ENCODE results near the gene AFMID. TPM values are rescaled to one million over a fixed set of nuclear protein-coding genes. Genes with fewer than 3 reads are reported as not detected.

Gene AFMID
- total RNA-seq, 4 donors from 2014 or later: 21.3 to 36.9 (median 33.5) TPM

DNA sequence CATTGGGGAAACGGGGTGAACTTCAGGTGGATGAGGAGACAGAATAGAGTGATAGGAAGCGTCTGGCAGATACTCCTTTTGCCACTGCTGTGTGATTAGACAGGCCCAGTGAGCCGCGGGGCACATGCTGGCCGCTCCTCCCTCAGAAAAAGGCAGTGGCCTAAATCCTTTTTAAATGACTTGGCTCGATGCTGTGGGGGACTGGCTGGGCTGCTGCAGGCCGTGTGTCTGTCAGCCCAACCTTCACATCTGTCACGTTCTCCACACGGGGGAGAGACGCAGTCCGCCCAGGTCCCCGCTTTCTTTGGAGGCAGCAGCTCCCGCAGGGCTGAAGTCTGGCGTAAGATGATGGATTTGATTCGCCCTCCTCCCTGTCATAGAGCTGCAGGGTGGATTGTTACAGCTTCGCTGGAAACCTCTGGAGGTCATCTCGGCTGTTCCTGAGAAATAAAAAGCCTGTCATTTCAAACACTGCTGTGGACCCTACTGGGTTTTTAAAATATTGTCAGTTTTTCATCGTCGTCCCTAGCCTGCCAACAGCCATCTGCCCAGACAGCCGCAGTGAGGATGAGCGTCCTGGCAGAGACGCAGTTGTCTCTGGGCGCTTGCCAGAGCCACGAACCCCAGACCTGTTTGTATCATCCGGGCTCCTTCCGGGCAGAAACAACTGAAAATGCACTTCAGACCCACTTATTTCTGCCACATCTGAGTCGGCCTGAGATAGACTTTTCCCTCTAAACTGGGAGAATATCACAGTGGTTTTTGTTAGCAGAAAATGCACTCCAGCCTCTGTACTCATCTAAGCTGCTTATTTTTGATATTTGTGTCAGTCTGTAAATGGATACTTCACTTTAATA, 37.3 kb downstream of the AFMID start:
- no peak overlapping the region for H3K27ac ChIP-seq
- H3K27me3 ChIP-seq: no peaks in the 10 kb centered on the region
- TF ChIP-seq POLR2A (IDR thresholded peaks at IDR 0.05): no peak
- no peaks in the 10 kb centered on the region for H3K36me3 ChIP-seq
- WGBS, 2 donors: 73 to 77% methylated on average over 22 to 27 of the region's 27 CpGs
- no peaks in the 10 kb centered on the region for H3K9me3 ChIP-seq
- intact Hi-C loops (cut with DNase I): no loop called here
- H3K4me1 ChIP-seq: no peaks in the 10 kb centered on the region
- DNase-seq: no peak
- no peak overlapping the region for H3K4me3 ChIP-seq (replicated peaks in 1 of 3)

DNA sequence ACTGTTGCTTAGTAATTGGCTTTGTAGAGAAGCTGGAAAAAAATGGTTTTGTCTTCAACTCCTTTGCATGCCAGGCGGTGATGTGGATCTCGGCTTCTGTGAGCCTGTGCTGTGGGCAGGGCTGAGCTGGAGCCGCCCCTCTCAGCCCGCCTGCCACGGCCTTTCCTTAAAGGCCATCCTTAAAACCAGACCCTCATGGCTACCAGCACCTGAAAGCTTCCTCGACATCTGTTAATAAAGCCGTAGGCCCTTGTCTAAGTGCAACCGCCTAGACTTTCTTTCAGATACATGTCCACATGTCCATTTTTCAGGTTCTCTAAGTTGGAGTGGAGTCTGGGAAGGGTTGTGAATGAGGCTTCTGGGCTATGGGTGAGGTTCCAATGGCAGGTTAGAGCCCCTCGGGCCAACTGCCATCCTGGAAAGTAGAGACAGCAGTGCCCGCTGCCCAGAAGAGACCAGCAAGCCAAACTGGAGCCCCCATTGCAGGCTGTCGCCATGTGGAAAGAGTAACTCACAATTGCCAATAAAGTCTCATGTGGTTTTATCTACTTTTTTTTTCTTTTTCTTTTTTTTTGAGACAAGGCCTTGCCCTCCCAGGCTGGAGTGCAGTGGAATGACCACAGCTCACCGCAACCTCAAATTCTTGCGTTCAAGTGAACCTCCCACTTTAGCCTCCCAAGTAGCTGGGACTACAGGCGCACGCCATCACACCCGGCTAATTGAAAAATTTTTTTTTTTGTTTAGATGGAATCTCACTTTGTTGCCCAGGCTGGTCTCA, 38.1 kb downstream of the AFMID start:
- Histone ChIP-seq H3K4me1 (no peaks in the 10 kb centered on the region), H3K9me3 (no peaks in the 10 kb centered on the region), H3K27ac (no peak overlapping the region), H3K36me3 (no peaks in the 10 kb centered on the region), H3K27me3 (no peaks in the 10 kb centered on the region), H3K4me3 (replicated peaks in 1 of 3) (no peak overlapping the region)
- DNase-seq: no peak
- TF ChIP-seq POLR2A (IDR thresholded peaks at IDR 0.05) (no peak), CTCF (IDR thresholded peaks at IDR 0.05) (no peak)
- intact Hi-C loops (cut with DNase I): no loop called here
- WGBS, 2 donors: 87 to 92% methylated on average over 16 of the region's 16 CpGs

DNA sequence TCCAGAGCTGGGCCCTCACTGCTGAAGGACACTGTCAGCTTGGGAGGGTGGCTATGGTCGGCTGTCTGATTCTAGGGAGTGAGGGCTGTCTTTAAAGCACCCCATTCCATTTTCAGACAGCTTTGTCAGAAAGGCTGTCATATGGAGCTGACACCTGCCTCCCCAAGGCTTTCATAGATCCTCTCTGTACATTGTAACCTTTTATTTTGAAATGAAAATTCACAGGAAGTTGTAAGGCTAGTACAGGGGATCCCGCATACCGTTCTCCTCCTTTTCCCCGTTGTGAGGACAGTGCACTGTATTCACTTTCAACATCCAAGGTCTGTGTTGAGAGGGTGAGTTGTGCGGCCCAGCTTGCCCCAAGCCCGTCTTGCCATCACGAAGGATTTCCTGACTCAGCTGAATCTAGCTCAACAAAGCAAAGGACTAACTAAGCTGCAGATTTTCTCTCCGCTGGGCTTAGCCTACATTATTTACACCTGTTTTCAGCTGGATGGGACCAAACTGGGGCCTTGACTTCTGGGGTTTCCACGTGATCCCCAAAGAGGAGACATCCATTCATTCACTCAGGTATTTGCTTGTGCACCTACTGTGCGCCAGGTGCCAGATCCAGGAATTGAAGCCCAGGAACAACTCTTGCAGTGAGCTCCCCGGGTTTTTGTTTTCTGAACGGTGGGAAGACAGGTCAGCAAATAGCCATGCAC, 39.0 kb downstream of the AFMID start:
- no peak overlapping the region for H3K4me3 ChIP-seq (replicated peaks in 1 of 3)
- WGBS, 2 donors: 63 to 77% methylated on average over 12 of the region's 12 CpGs
- H3K27ac ChIP-seq: no peak overlapping the region
- no peak for DNase-seq
- no peaks in the 10 kb centered on the region for H3K9me3 ChIP-seq
- TF ChIP-seq CTCF (IDR thresholded peaks at IDR 0.05) (no peak), POLR2A (IDR thresholded peaks at IDR 0.05) (no peak)
- intact Hi-C loops (cut with DNase I): no loop called here
- no peaks in the 10 kb centered on the region for H3K36me3 ChIP-seq
- no peaks in the 10 kb centered on the region for H3K27me3 ChIP-seq
- H3K4me1 ChIP-seq: no peaks in the 10 kb centered on the region

DNA sequence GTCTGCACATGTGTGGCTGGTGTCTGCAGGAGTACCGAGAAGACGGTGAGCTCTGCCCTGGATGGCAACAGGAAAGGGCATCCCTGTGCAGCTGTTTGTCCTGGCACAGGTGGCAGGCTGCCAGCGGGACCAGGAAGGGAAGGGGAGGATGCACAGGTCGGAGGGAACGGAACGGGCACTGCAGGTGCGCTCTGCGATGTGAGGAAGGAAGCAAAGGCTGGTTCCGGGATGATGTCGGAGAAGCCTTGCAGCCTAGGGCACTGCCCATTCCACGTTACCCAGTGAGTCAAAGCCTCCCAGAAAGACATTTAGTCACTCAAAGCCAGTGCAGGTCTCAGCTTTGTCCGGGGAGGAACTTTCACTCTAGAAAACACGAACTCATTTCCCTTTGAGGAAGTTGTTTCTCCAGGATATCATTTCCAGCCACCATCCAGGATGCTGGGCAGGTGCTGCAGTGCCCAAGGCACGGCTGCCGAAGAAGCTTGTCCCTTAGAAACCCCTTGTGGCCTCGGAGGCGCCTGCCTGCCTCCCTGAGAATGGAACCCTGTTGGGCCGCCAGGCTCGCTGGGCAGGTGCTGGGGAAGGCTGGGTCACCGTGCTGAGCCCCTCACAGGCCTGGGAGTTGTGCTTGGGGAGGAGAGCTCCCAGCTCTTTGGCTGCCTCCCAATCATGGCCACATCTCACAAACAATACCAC, 39.7 kb downstream of the AFMID start:
- Histone ChIP-seq H3K27ac (no peak overlapping the region), H3K4me3 (replicated peaks in 1 of 3) (no peak overlapping the region), H3K4me1 (no peaks in the 10 kb centered on the region), H3K36me3 (no peaks in the 10 kb centered on the region), H3K9me3 (no peaks in the 10 kb centered on the region), H3K27me3 (no peaks in the 10 kb centered on the region)
- TF ChIP-seq POLR2A (IDR thresholded peaks at IDR 0.05) (no peak), CTCF (IDR thresholded peaks at IDR 0.05) (no peak)
- WGBS, 2 donors: 69 to 77% methylated on average over 20 of the region's 20 CpGs
- intact Hi-C loops (cut with DNase I): no loop called here
- DNase-seq: no peak

DNA sequence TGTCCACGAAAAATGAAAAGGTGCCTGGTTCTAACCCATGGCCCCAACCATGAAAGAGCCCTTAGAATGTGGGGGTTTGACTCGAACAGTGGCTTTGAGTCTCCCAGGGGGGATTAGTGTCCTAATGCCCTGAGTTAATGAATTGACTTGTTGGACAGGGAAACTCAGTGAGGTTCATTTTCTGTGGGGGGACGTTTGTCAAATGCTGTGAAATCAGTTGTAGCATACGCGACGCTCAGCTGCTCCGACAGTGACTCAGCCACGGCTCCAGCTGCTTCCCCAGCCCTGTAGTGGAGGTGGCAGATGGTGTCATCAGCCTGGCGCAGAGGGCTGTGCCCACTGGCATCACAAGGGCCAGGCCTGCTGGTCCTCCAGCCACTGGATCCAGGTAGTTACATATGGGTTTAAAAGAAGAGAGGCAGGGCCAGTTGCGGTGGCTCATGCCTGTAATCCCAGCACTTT, 40.3 kb downstream of the AFMID start:
- no peaks in the 10 kb centered on the region for H3K27me3 ChIP-seq
- no peak for DNase-seq
- H3K27ac ChIP-seq: no peak overlapping the region
- no peaks in the 10 kb centered on the region for H3K4me1 ChIP-seq
- H3K36me3 ChIP-seq: no peaks in the 10 kb centered on the region
- WGBS, 2 donors: 79 to 84% methylated on average over 10 of the region's 10 CpGs
- H3K9me3 ChIP-seq: no peaks in the 10 kb centered on the region
- TF ChIP-seq CTCF (IDR thresholded peaks at IDR 0.05) (no peak), POLR2A (IDR thresholded peaks at IDR 0.05) (no peak)
- intact Hi-C loops (cut with DNase I): no loop called here
- H3K4me3 ChIP-seq (replicated peaks in 1 of 3): no peak overlapping the region
